Common myeloid progenitor, CD34-positive (primary cell): Measurements from ENCODE around the gene NCEH1.

Experiments
- CTCF ChIA-PET: fragments of 350-600 bp; sonication (Branson Sonifier 250); formaldehyde crosslinking; loops from one replicate; lab custom pipeline; 2021; ENCODE audit warnings: antibody characterized with exemption; lab: Charles Lee
- POLR2A ChIA-PET: fragments of 350-600 bp; sonication (Branson Sonifier 250); formaldehyde crosslinking; loops from one replicate; lab custom pipeline; 2021; ENCODE audit warnings: antibody characterized with exemption; lab: Charles Lee
- DNase-seq, 3 donors: peaks; one replicate each; pipeline versions ENCODE4 v3.0.0 to v3.0.0-alpha.2; 2013
- H3K27ac ChIP-seq, 2 experiments: 1 replicate in 1 of 2; 2 replicates in 1 of 2; pipeline ENCODE4 v1.7.0; 2013; ENCODE audit warnings: inconsistent platforms in 2 of 2, low read length in 2 of 2, mild to moderate bottlenecking in 2 of 2, low read depth in 1 of 2, moderate library complexity in 1 of 2; ENCODE audit not compliant: severe bottlenecking in 2 of 2, insufficient read depth in 1 of 2, poor library complexity in 1 of 2
- H3K27me3 ChIP-seq, 5 experiments: replicated peaks in 2 of 5; 1 replicate in 3 of 5; 2 replicates in 2 of 5; pipeline versions ENCODE4 v1.6.1 to v1.7.0; 2013; ENCODE audit warnings: low read length in 4 of 5, mild to moderate bottlenecking in 2 of 5, moderate library complexity in 2 of 5, inconsistent platforms in 1 of 5; ENCODE audit not compliant: insufficient read depth in 5 of 5, control insufficient read depth in 4 of 5
- H3K36me3 ChIP-seq, 4 experiments: 1 replicate in 2 of 4; 2 replicates in 2 of 4; pipeline versions ENCODE4 v1.6.1 to v1.7.0; 2013; ENCODE audit warnings: low read length in 3 of 4, control low read depth in 1 of 4, mild to moderate bottlenecking in 1 of 4; ENCODE audit not compliant: control insufficient read depth in 4 of 4, insufficient read depth in 4 of 4
- H3K4me1 ChIP-seq, 4 experiments: 1 replicate in 3 of 4; 2 replicates in 1 of 4; pipeline versions ENCODE4 v1.6.1 to v1.7.1; 2013; ENCODE audit warnings: low read length in 3 of 4, mild to moderate bottlenecking in 3 of 4, control low read depth in 1 of 4, inconsistent platforms in 1 of 4, moderate library complexity in 1 of 4; ENCODE audit not compliant: control insufficient read depth in 4 of 4, insufficient read depth in 4 of 4; ENCODE audit errors: control extremely low read depth in 1 of 4
- H3K4me3 ChIP-seq, 7 experiments: 1 replicate in 4 of 7; 2 replicates in 3 of 7; pipeline versions ENCODE4 v1.5.1 to v1.7.0; 2013; ENCODE audit warnings: mild to moderate bottlenecking in 7 of 7, low read length in 6 of 7, moderate library complexity in 6 of 7, inconsistent platforms in 2 of 7, low read depth in 2 of 7, control low read depth in 1 of 7; ENCODE audit not compliant: insufficient read depth in 4 of 7, control insufficient read depth in 1 of 7; ENCODE audit errors: extremely low read depth in 1 of 7
- H3K9me3 ChIP-seq, 5 experiments: 1 replicate in 4 of 5; 2 replicates in 1 of 5; pipeline versions ENCODE4 v1.6.1 to v1.7.1; 2013; ENCODE audit warnings: low read length in 4 of 5, mild to moderate bottlenecking in 2 of 5, inconsistent platforms in 1 of 5, low read depth in 1 of 5, moderate library complexity in 1 of 5; ENCODE audit not compliant: control insufficient read depth in 4 of 5, insufficient read depth in 2 of 5; ENCODE audit errors: control extremely low read depth in 1 of 5
- WGBS: methylation state at CpG from one replicate; pipeline ENCODE4 v1.1.5; 2013; ENCODE audit not compliant: insufficient coverage; 5-methylcytosine and 5-hydroxymethylcytosine counted together

Gene NCEH1

DNA sequence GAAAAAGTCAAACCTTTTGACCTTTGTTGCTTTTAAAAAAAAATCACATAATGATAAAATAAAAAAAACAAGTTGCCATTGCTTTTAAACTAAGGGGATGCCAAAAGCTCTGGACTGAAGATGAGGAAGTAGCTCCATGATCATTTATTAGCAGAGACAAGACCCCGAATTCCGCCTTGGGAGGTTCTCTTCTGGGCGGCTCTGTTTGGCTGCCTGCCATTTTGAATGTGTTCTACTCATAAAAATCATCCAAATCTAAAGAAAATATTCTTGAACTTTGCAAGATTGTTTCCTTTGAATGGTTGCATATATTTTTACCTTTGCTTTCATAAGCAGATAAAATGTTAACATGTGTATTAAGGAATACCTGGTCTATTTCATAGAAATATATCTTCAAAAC, 63.8 kb downstream of the NCEH1 start:
- Histone ChIP-seq H3K36me3 (peaks cover 0 to 16% (median 8%) of the 10 kb centered on the region in 4 experiments), H3K4me1 (no peaks in the 10 kb centered on the region), H3K27ac (no peak overlapping the region), H3K4me3 (no peak overlapping the region), H3K27me3 (no peaks in the 10 kb centered on the region), H3K9me3 (no peaks in the 10 kb centered on the region)
- ChIA-PET POLR2A (no interaction called here), CTCF (interaction anchor here (1.1 to 2.7 kb wide), 2 partner anchors 10 to 20 kb away, joined by 3 to 8 read pairs; no protein-coding TSS in a partner anchor)
- no peak for DNase-seq
- 94% methylated on average over 2 of the region's 3 CpGs for WGBS

DNA sequence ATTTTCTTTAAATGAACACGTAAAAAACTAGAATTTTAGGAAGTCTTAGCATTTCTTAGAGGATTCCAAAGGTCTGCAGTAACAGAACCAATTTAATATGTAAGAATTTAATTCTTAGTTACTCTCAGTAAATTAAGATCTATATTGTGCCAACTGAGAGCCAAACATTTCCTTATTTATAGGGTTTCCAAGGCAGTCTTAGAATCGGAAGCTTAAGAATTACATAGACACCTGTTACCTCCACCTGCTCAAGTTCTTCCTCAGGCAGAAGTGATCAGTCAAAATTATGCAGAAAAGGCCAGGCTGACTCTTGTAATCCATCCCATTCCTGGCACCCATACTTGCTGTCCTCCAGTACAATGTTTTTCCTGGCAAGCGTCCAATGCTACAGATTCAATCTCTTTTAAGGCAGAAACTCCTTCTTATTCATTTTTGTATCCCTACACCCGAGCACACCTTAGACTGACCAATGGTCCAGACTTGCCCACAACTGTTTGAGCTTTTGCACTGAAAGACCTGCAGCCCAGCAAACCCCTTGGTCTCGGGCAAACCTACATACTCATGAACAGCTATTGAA, 64.3 kb downstream of the NCEH1 start:
- POLR2A ChIA-PET = no interaction called here
- no peaks in the 10 kb centered on the region for H3K4me1 ChIP-seq
- no peak overlapping the region for H3K4me3 ChIP-seq
- CTCF ChIA-PET = interaction anchor here (0.5 to 2.7 kb wide), 3 partner anchors 10 to 256 kb away, joined by 3 to 8 read pairs (median 3); no protein-coding TSS in a partner anchor
- no peak overlapping the region for H3K27ac ChIP-seq
- WGBS = 97% methylated on average over 3 of the region's 5 CpGs
- no peak for DNase-seq
- H3K36me3 ChIP-seq = peaks cover 0 to 16% (median 8%) of the 10 kb centered on the region in 4 experiments
- no peaks in the 10 kb centered on the region for H3K27me3 ChIP-seq
- no peaks in the 10 kb centered on the region for H3K9me3 ChIP-seq

DNA sequence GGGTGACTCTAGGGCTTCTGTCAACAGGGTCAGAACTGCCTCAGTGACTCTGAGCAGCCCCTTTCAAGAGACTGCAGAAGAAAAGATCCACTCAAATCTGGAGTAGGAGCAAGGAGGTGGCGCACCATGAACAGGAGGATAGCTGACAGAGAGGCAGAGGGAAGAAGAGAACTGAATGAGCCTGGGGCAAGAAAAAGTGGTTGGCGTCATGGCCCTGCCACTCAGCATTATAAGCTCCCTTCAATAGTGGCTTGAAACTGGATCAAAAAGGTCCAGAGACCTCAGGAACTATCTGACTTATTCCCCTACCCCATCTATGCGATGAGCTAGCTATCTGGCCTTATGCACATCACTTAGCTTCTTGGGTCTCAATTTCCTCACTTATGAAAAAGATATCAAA, 66.6 kb downstream of the NCEH1 start:
- Histone ChIP-seq H3K4me3 (no peak overlapping the region), H3K9me3 (no peaks in the 10 kb centered on the region), H3K27ac (no peak overlapping the region), H3K36me3 (peaks cover 0 to 16% (median 8%) of the 10 kb centered on the region in 4 experiments), H3K4me1 (no peaks in the 10 kb centered on the region), H3K27me3 (no peaks in the 10 kb centered on the region)
- ChIA-PET POLR2A (no interaction called here), CTCF (interaction anchor here (1.5 kb wide), 1 partner anchor 32 kb away, joined by 3 read pairs; no protein-coding TSS in a partner anchor)
- no peak for DNase-seq
- 100% methylated on average over 1 of the region's 3 CpGs for WGBS

DNA sequence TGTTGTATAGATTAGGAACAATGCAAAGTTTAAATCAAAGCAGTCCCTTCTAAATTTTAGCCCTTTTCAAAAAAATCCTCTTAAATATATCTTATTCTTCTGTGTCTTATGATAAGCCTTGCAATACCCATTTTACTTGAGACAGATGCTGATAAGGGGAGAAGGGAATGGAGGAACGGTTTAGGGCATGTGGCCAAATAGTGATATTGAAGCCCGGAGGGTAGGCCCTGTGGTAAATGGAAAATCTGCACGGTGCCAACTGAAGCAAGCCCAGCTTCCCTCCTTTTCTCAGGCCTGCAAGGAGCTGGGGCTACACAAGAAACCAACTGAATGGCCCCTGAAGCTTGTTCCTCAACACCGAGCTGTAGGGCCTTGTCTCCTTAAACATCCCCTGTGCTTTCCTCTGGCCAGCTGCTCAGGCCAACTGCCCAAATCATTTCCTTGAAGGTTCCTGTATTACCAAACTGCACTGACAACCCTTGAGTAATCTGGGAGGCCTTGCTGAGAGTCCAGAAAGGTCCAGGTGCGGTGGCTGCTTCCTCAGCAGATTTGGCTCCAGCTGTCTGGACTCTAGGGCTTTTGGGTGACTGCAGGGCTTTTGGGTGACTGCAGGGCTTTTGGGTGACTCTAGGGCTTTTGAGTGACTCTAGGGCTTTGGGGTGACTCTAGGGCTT, 67.2 kb downstream of the NCEH1 start:
- Histone ChIP-seq H3K4me1 (no peaks in the 10 kb centered on the region), H3K36me3 (peaks cover 0 to 16% (median 8%) of the 10 kb centered on the region in 4 experiments), H3K27me3 (no peaks in the 10 kb centered on the region), H3K4me3 (no peak overlapping the region), H3K9me3 (no peaks in the 10 kb centered on the region), H3K27ac (no peak overlapping the region)
- POLR2A ChIA-PET = no interaction called here
- no peak for DNase-seq
- CTCF ChIA-PET = interaction anchor here (1.5 kb wide), 1 partner anchor 33 kb away, joined by 3 read pairs; no protein-coding TSS in a partner anchor
- WGBS = 93% methylated on average over 4 of the region's 5 CpGs

DNA sequence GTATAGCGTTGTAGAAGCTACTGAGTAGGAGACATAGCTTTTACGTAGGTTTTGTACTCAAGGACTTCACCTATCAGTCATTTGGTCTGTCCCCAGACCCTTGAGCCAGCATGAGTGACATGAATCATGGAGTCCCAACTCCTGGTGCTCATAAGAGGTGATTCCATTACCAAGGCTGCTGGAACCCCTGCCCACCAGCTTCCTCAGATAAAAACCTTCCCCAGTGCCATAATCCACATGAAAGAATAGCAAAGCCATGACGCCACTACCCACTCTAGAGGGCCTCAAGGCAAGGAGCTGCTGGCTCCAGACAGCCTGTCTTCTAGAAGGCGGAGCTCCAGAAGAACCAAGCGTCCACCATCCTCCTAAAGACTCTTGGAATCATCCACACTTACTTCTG, 69.6 kb downstream of the NCEH1 start:
- H3K9me3 ChIP-seq = no peaks in the 10 kb centered on the region
- ChIA-PET CTCF (interaction anchor here (0.5 to 1.6 kb wide), 2 partner anchors 16 to 262 kb away, joined by 3 to 4 read pairs; no protein-coding TSS in a partner anchor), POLR2A (no interaction called here)
- H3K4me3 ChIP-seq = no peak overlapping the region
- H3K27me3 ChIP-seq = no peaks in the 10 kb centered on the region
- H3K4me1 ChIP-seq = no peaks in the 10 kb centered on the region
- H3K27ac ChIP-seq = no peak overlapping the region
- 100% methylated on average over 5 of the region's 5 CpGs for WGBS
- H3K36me3 ChIP-seq = peaks cover 0 to 10% (median 5%) of the 10 kb centered on the region in 4 experiments
- no peak for DNase-seq

DNA sequence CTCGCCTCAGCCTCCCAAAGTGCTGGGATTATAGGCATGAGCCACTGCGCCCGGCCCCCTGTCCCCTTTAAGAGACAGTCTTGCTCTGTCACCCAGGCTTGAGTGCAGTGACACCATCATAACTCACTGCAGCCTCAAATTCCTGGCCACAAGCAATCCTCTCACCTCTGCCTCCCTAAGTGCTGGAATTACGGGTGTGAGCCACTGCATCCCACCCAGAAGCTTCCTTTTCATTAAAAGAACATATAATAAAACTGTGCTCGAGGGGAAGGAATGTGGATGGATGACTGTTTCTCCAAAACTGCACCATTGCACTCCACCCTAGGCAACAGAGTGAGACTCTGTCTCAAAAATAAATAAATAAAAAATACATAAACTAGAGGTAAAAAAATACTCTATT, 70.1 kb downstream of the NCEH1 start:
- DNase-seq = no peak
- WGBS = 100% methylated on average over 3 of the region's 5 CpGs
- no peak overlapping the region for H3K4me3 ChIP-seq
- POLR2A ChIA-PET = no interaction called here
- H3K27me3 ChIP-seq = no peaks in the 10 kb centered on the region
- CTCF ChIA-PET = interaction anchor here (0.5 to 1.6 kb wide), 2 partner anchors 17 to 261 kb away, joined by 3 to 4 read pairs; no protein-coding TSS in a partner anchor
- H3K9me3 ChIP-seq = no peaks in the 10 kb centered on the region
- peaks cover 0 to 11% (median 5%) of the 10 kb centered on the region in 4 experiments for H3K36me3 ChIP-seq
- no peaks in the 10 kb centered on the region for H3K4me1 ChIP-seq
- no peak overlapping the region for H3K27ac ChIP-seq

DNA sequence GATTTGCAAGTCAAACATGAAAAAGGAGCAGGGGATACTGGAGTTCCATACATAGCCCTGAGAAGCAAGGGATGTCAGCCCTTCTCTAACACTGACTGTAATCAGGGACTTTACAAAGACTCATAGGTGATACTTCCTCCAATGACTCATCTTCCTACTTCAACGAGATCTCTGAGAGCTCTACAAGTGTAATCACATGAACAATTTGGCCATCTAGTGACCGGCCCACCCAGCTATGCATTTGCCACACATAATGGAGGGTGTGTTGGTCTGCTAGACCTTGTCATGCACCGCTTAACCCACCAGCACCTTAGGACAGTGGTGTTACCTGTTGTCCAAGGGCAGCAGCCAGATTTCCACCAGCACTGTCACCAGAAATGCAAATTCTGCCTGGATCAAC, 75.3 kb downstream of the NCEH1 start:
- CTCF ChIA-PET = interaction anchor here (1.1 kb wide), 1 partner anchor 11 kb away, joined by 3 read pairs; no protein-coding TSS in a partner anchor
- POLR2A ChIA-PET = no interaction called here
- H3K4me1 ChIP-seq = no peaks in the 10 kb centered on the region
- no peak overlapping the region for H3K4me3 ChIP-seq
- H3K9me3 ChIP-seq = no peaks in the 10 kb centered on the region
- H3K27ac ChIP-seq = no peak overlapping the region
- H3K36me3 ChIP-seq = peaks cover 5 to 25% (median 14%) of the 10 kb centered on the region in 4 experiments
- no peak for DNase-seq
- no peaks in the 10 kb centered on the region for H3K27me3 ChIP-seq
- whole genome bisulfite sequencing = 100% methylated on average over 1 of the region's 3 CpGs
